ENCODE measurements around the gene BCL7B.
A peak's percentile ranks its signal among the peaks of the same experiment; 100 is the strongest.
"Not testable (repeated sequence)": the region's sequence is repeated elsewhere in the genome, so short reads cannot be mapped to it uniquely, and the experiment has no call there.

Gene BCL7B

GRCh38 chr7:73532224-73532623 lies 25.3 kb downstream of the BCL7B start:
- DNase-seq = no peak

DNA sequence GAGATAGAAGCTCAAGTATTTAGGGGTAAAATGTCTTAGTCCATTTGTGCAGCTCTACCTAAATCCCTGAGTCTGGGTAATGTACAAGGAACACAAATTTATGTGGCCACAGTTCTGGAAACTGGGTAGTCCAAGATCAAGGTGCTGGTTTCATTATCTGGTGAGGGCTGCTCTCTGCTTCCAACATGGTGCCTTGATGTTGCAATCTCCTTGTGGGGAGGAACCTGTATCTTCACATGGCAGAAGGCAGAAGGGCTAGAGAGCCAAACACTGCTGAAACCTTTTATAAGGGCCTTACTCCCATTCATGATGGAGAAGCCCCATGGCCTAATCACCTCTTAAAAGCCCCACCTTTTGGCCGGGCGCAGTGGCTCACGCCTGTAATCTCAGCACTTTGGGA lies 26.7 kb downstream of the BCL7B start:
- no peak for DNase-seq

DNA sequence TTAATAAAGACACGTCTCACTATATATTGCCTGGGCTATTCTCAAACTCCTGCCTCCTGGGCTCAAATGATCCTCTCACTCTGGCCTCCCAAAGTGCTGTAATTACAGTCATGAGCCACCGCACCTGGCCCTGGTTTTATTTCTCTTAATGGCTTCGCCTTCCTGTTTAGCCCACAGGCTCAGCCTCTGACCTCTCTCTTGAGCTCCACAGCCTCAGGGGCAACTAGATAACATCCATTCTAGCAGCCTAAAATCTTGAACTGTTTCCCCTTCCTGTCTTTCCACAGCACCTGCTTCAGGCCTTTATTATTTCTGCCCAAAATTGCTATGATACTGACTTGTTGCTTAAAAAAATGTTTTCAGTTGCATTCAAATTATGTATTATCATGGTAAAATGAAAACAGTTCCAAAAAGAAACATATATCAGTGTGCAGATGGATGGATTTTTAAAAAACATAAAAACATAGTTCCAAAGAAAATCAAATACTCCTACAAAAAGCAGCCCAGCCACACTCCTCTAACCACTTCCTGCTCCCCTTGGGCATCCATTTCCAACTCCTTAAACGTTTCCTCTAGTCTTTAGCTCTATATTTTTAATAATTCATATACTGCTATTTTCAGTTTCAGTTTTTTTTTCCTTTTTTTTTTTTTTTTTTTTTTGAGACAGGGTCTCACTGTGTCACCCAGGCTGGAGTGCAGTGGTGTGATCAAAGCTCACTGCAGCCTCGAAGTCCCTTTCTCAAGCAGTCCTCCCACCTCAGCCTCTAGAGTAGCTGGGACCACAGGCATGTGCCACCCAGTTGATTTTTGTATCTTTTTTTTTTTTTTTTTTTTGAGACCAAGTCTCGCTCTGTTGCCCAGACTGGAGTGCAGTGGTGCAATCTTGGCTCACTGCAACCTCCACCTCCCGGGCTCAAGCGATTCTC lies 30.3 kb downstream of the BCL7B start:
- DNase-seq = no peak

GRCh38 chr7:73526158-73526494 lies 31.4 kb downstream of the BCL7B start:
- not testable (repeated sequence) for DNase-seq

- peak; percentile 86 for DNase-seq
Measured at GRCh38 chr7:73522105-73522872, 35.2 kb downstream of the BCL7B start, which contains the start of gene BAZ1B. Gene BAZ1B, minus strand, starts transcription at chr7:73522293. Its CDS starts 360 bp downstream, at chr7:73521933.

- no peak for DNase-seq
Measured at GRCh38 chr7:73521636-73522104, 35.8 kb downstream of the BCL7B start.

DNA sequence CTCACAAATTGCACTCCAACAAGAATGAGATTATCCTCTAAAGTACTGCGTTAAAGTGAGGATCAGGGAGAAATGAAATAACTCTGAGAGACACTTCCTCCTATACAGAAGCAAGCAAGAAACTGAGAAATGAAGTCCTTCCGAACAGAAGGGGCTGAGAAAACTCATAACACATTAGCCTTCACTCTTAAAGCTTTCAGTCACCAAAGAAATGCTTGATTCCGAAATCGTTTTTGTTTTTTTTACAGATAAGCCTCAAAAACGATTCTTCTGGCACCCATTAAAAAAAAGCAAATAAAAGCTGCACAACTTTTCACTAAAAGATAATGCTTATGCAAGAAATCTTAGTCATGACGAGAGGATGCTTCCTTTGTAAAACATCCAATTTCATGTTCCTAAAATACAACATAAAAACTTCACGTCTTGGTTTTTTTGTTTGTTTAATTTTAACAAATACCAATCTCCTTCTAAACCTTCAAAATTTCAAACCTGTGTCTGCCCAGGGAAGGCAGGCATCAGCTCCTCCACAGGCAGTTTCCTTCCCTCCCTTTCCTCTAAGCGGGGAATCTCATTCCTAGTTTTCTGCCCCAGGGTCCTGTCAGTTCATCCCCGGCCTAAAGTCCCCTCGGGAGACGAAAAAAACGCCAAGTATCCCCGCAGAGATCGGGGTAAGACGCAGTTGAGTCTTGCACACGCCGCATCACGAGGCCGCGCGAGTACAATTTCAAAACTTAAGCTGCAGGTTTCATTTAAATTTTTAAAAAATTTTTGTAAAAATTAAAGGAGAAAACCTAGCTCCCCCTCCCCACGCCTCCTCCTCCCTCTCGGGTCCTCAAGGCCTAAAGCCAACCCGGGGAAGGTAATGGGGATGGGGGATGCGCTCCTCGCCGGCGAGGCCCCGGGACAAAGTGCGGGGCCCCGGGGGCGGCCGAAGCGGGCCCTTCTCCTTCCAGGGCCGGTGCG lies 36.5 kb downstream of the BCL7B start:
- no peak for DNase-seq

- DNase-seq = no peak
Measured at GRCh38 chr7:73519867-73520672, 37.4 kb downstream of the BCL7B start.

GRCh38 chr7:73518470-73518869 lies 39.0 kb downstream of the BCL7B start:
- DNase-seq = no peak

DNA sequence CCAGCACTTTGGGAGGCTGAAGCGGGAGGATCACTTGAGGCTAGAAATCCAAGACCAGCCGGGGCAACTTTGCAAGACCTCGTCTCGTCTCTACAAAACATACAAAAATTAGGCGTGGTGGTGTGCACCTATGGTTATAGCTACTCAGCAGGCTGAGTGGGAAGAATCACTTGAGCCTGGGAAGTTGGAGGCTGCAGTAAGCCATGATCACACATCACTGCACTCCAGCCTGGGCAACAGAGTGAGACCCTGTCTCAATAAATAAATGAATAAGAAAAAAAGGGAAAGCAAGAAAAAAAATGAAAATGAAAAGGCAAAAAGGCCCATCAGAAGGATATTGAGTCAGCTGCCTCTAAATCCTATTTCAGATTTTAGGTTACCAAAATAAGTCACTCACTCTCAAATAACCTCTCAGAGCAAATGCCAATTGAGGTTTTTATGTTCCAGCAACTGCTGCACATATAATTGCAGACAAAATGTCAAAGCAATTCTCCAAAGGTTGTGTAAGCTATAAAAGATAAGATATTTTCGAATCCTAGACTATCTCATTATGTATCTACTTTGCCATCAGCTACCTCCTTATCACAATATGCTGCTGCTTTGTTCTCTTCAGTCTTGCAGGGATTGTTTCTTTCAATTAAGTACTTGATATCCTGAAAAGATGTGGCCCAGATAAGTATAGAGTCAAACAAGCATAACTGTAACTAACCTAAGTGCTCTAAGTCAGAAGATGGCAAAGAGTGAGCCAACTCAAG lies 40.1 kb downstream of the BCL7B start:
- no peak for DNase-seq

GRCh38 chr7:73515178-73515577 lies 42.3 kb downstream of the BCL7B start:
- DNase-seq = no peak

- no peak for DNase-seq
Measured at GRCh38 chr7:73512018-73512780, 45.3 kb downstream of the BCL7B start.

DNA sequence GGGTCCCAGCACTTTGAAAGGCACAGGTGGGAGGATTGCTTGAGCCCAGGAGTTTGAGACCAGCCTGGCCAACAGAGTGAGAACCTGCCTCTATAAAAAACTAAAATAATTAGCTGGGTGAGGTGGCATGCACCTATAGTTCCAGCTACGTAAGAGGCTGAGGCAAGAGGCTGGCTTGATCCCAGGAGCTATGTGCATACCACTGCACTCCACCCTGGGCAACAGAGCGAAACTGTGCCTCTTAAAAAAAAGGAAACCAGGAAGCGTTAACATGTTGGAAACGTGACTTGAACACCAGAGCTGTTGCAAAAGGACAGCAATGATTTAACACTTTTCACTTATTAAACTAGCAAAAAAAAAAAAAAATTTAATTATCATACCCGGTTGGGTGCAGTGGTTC lies 48.0 kb downstream of the BCL7B start:
- no peak for DNase-seq

GRCh38 chr7:73507556-73507955 lies 49.9 kb downstream of the BCL7B start:
- DNase-seq = no peak

DNA sequence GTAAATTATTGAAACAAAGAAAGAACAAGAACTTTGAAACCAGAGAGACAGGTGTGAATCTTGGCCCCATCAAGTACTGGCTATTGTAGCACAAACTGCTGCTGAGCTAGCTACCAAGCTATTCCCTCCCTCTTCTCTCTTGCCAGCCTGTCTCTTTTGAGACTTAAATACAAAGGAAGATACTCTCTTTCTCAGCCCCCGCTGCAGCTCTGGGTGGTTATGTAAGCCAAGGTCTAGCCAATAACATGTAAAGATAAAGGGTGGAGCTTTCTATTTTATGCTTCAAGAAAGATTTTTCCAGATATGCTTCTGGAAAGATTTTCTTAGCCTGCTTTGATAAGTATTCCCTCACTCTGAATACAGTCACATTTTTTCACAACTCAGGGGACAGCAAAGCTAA lies 52.6 kb downstream of the BCL7B start:
- DNase-seq = no peak

- DNase-seq = no peak
Measured at GRCh38 chr7:73504017-73504416, 53.5 kb downstream of the BCL7B start.

- no peak for DNase-seq
Measured at GRCh38 chr7:73503229-73503628, 54.3 kb downstream of the BCL7B start.

DNA sequence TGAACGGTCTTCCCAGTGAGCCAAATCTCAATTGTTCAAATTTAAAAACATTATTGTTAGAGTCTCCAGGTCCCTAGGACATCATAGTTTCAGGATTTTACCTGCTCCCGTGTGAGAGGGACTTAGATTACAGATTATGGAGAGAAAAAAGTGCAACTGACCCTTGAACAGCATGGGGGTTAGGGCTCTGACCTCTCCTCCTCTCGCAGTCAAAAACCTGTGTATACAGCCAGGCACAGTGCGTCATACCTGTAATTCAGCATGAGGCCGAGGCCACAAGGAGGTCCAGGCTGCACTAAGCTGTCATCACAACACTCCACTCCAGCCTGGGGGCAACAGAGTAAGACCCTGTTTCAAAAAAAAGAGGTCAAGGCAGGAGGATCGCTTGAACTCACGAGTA lies 60.9 kb downstream of the BCL7B start:
- no peak for DNase-seq

- DNase-seq = not testable (repeated sequence)
Measured at GRCh38 chr7:73495507-73495906, 62.0 kb downstream of the BCL7B start.

DNA sequence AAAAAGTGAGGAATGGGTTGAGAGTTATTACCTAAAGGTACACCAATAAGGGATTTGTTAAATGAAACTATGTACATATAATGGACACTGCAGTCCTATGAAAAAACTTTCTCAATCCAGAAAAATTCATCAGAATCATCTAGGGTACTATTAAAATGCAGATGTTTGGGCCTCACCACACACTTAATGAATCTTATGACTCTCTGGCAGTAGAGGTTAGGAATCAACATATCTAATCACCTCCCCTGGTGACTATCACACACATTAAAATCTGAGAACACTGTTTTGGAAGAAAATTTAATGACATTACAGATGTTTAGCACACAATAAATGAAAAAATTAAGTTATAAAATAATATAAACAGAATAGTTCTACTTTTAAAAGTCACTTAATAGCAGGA lies 67.5 kb downstream of the BCL7B start:
- no peak for DNase-seq
